H9 (cell line): ENCODE results near the gene SCRG1. TPM values are rescaled to one million over a fixed set of nuclear protein-coding genes. Genes with fewer than 3 reads are reported as not detected.

Source experiments
- DNase-seq: peaks from one replicate; pipeline ENCODE4 v3.0.0-alpha.2; 2017
- H2AFZ ChIP-seq: one replicate; pipeline ENCODE4 v1.6.1; 2013; ENCODE audit warnings: mild to moderate bottlenecking, low read length, control low read depth, moderate library complexity
- H2AK5ac ChIP-seq: 2 replicates; pipeline ENCODE4 v1.6.1; 2013; ENCODE audit warnings: low read length, control low read depth, mixed read lengths; ENCODE audit not compliant: insufficient read length
- H2BK120ac ChIP-seq: one replicate; pipeline ENCODE4 v1.6.1; 2013; ENCODE audit warnings: low read depth, mild to moderate bottlenecking, low read length, control low read depth, inconsistent platforms; ENCODE audit not compliant: poor library complexity, severe bottlenecking
- H2BK12ac ChIP-seq: 2 replicates; pipeline ENCODE4 v1.6.1; 2013; ENCODE audit warnings: low read length, control low read depth, mixed read lengths, low read depth; ENCODE audit not compliant: insufficient read length
- H2BK15ac ChIP-seq: 2 replicates; pipeline ENCODE4 v1.6.1; 2013; ENCODE audit warnings: low read depth, low read length, control low read depth
- H2BK20ac ChIP-seq: one replicate; pipeline ENCODE4 v1.6.1; 2013; ENCODE audit warnings: low read depth, mild to moderate bottlenecking, low read length, control low read depth, inconsistent platforms; ENCODE audit not compliant: poor library complexity, severe bottlenecking
- H2BK5ac ChIP-seq: 2 replicates; pipeline ENCODE4 v1.6.1; 2013; ENCODE audit warnings: low read length, control low read depth, mixed read lengths; ENCODE audit not compliant: insufficient read length
- H3K14ac ChIP-seq: 2 replicates; pipeline ENCODE4 v1.6.1; 2013; ENCODE audit warnings: low read length, control low read depth; ENCODE audit not compliant: insufficient read depth
- H3K18ac ChIP-seq: 2 replicates; pipeline ENCODE4 v1.6.1; 2013; ENCODE audit warnings: low read depth, mild to moderate bottlenecking, mixed read lengths, low read length, control low read depth; ENCODE audit not compliant: insufficient read length
- H3K23ac ChIP-seq: 2 replicates; pipeline ENCODE4 v1.6.1; 2013; ENCODE audit warnings: low read length, control low read depth, mixed read lengths, low read depth; ENCODE audit not compliant: insufficient read length
- H3K23me2 ChIP-seq: 2 replicates; pipeline ENCODE4 v1.6.1; 2013; ENCODE audit warnings: low read depth, mild to moderate bottlenecking, mixed read lengths, low read length, control low read depth; ENCODE audit not compliant: insufficient read length, poor library complexity, severe bottlenecking
- H3K27ac ChIP-seq: 2 replicates; pipeline ENCODE4 v1.5.1; 2013; ENCODE audit warnings: low read length, control low read depth, mixed read lengths, low read depth; ENCODE audit not compliant: insufficient read length
- H3K27me3 ChIP-seq: 2 replicates; pipeline ENCODE4 v1.6.1; 2013; ENCODE audit warnings: low read length, control low read depth, inconsistent platforms; ENCODE audit not compliant: insufficient read depth
- H3K4ac ChIP-seq: 2 replicates; pipeline ENCODE4 v1.6.1; 2013; ENCODE audit warnings: low read depth, mild to moderate bottlenecking, control low read depth, inconsistent platforms, low read length, moderate library complexity
- H3K4me1 ChIP-seq: 2 replicates; pipeline ENCODE4 v1.6.1; 2013; ENCODE audit warnings: low read length, control low read depth, inconsistent platforms; ENCODE audit not compliant: insufficient read depth
- H3K4me2 ChIP-seq: 2 replicates; pipeline ENCODE4 v1.6.1; 2013; ENCODE audit warnings: low read length, control low read depth, mixed read lengths; ENCODE audit not compliant: insufficient read length, insufficient read depth
- H3K56ac ChIP-seq: 2 replicates; pipeline ENCODE4 v1.6.1; 2013; ENCODE audit warnings: low read depth, mild to moderate bottlenecking, mixed read lengths, low read length, control low read depth; ENCODE audit not compliant: insufficient read length
- H3K79me1 ChIP-seq: 2 replicates; pipeline ENCODE4 v1.6.1; 2013; ENCODE audit warnings: low read depth, mild to moderate bottlenecking, moderate library complexity, low read length, control low read depth, inconsistent platforms; ENCODE audit not compliant: insufficient read depth, poor library complexity, severe bottlenecking
- H3K79me2 ChIP-seq: 2 replicates; pipeline ENCODE4 v1.6.1; 2013; ENCODE audit warnings: low read length, control low read depth, inconsistent platforms; ENCODE audit not compliant: insufficient read depth
- H3K9ac ChIP-seq: 2 replicates; pipeline ENCODE4 v1.6.1; 2013; ENCODE audit warnings: low read length, control low read depth, mixed read lengths; ENCODE audit not compliant: insufficient read length; ENCODE audit errors: extremely low read depth
- H3K9me3 ChIP-seq: one replicate; pipeline ENCODE4 v1.6.1; 2013; ENCODE audit warnings: low read depth, low read length, inconsistent platforms; ENCODE audit not compliant: control insufficient read depth
- H3T11ph ChIP-seq: one replicate; pipeline ENCODE4 v1.6.1; 2013; ENCODE audit warnings: mild to moderate bottlenecking, low read length, control low read depth, inconsistent platforms
- H4K20me1 ChIP-seq: one replicate; pipeline ENCODE4 v1.6.1; 2013; ENCODE audit not compliant: control insufficient read depth, insufficient read length, insufficient read depth
- H4K5ac ChIP-seq: 2 replicates; pipeline ENCODE4 v1.6.1; 2013; ENCODE audit warnings: low read depth, mild to moderate bottlenecking, mixed read lengths, low read length, control low read depth; ENCODE audit not compliant: insufficient read length
- H4K8ac ChIP-seq: replicated peaks from 2 replicates; pipeline ENCODE4 v1.6.1; 2013; ENCODE audit warnings: low read length, control low read depth, mixed read lengths, low read depth; ENCODE audit not compliant: insufficient read length
- H4K91ac ChIP-seq: 2 replicates; pipeline ENCODE4 v1.6.1; 2013; ENCODE audit warnings: low read depth, mild to moderate bottlenecking, moderate library complexity, mixed read lengths, low read length, control low read depth; ENCODE audit not compliant: insufficient read length
- H3K27ac Mint-ChIP-seq, 3 experiments: 2 replicates in 2 of 3; 3 replicates in 1 of 3; pipeline ENCODE4 v1.8.0; 2020 to 2021; ENCODE audit warnings: mixed read lengths in 3 of 3, mild to moderate bottlenecking in 1 of 3, moderate library complexity in 1 of 3
- H3K27me3 Mint-ChIP-seq: 2 replicates; pipeline ENCODE4 v1.8.0; 2021; ENCODE audit warnings: low read depth, mild to moderate bottlenecking, moderate library complexity, mixed read lengths
- H3K36me3 Mint-ChIP-seq, 3 experiments: 2 replicates in 2 of 3; 3 replicates in 1 of 3; pipeline ENCODE4 v1.8.0; 2020 to 2021; ENCODE audit warnings: low read depth in 3 of 3, mixed read lengths in 3 of 3; ENCODE audit not compliant: insufficient read depth in 1 of 3
- H3K4me1 Mint-ChIP-seq, 2 experiments: 2 replicates each; pipeline ENCODE4 v1.8.0; 2020; ENCODE audit warnings: mixed read lengths in 2 of 2
- H3K4me3 Mint-ChIP-seq, 2 experiments: 2 replicates in 1 of 2; 3 replicates in 1 of 2; pipeline ENCODE4 v1.8.0; 2020 to 2021; ENCODE audit warnings: mild to moderate bottlenecking in 2 of 2, mixed read lengths in 2 of 2, moderate library complexity in 1 of 2
- H3K9me3 Mint-ChIP-seq, 2 experiments: 2 replicates in 1 of 2; 3 replicates in 1 of 2; pipeline ENCODE4 v1.8.0; 2020; ENCODE audit warnings: mild to moderate bottlenecking in 2 of 2, mixed read lengths in 2 of 2, moderate library complexity in 1 of 2
- WGBS: extraction: QIAGEN DNeasy Blood & Tissue Kit; methylation state at CpG from one replicate; pipeline ENCODE4 v1.1.7; 2013; ENCODE audit warnings: missing lambda C conversion rate, low lambda C conversion rate, mixed read lengths; ENCODE audit not compliant: insufficient read length; ENCODE audit errors: extremely low coverage; 5-methylcytosine and 5-hydroxymethylcytosine counted together
- total RNA-seq: library from RNA; stranded (reverse); gene quantifications from 2 replicates; pipeline ENCODE4 v1.2.1, GENCODE V29; 2021
- TF ChIP-seq, protein P1 (sequence below): fragments of 200-600 bp; sonication (generic); conservative IDR thresholded peaks from 3 replicates; pipeline ENCODE4 v1.8.0; 2021; ENCODE audit warnings: antibody characterized with exemption, mild to moderate bottlenecking

Gene SCRG1
- total RNA-seq, 1 experiment from 2014 or later = not detected

GRCh38 chr4:173374588-173374987 lies 24.3 kb downstream of the SCRG1 start:
- H3K9me3 ChIP-seq = no peaks in the 10 kb centered on the region
- no peak overlapping the region for H3K27ac ChIP-seq
- H3K23ac ChIP-seq = no peak overlapping the region
- Mint-ChIP-seq H3K4me3 (no peak overlapping the region), H3K36me3 (peaks cover 11 to 15% (median 14%) of the 10 kb centered on the region in 3 experiments), H3K27ac (no peak overlapping the region), H3K27me3 (no peaks in the 10 kb centered on the region), H3K4me1 (peaks cover 13 to 16% of the 10 kb centered on the region in 2 experiments), H3K9me3 (no peaks in the 10 kb centered on the region)
- no peaks in the 10 kb centered on the region for H3K4me1 ChIP-seq
- TF ChIP-seq, protein P1, sequence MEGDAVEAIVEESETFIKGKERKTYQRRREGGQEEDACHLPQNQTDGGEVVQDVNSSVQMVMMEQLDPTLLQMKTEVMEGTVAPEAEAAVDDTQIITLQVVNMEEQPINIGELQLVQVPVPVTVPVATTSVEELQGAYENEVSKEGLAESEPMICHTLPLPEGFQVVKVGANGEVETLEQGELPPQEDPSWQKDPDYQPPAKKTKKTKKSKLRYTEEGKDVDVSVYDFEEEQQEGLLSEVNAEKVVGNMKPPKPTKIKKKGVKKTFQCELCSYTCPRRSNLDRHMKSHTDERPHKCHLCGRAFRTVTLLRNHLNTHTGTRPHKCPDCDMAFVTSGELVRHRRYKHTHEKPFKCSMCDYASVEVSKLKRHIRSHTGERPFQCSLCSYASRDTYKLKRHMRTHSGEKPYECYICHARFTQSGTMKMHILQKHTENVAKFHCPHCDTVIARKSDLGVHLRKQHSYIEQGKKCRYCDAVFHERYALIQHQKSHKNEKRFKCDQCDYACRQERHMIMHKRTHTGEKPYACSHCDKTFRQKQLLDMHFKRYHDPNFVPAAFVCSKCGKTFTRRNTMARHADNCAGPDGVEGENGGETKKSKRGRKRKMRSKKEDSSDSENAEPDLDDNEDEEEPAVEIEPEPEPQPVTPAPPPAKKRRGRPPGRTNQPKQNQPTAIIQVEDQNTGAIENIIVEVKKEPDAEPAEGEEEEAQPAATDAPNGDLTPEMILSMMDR = no peak
- H3K14ac ChIP-seq = no peak overlapping the region
- H3K9ac ChIP-seq = no peak overlapping the region
- no peak overlapping the region for H4K91ac ChIP-seq
- no peak overlapping the region for H3K4ac ChIP-seq
- H2BK12ac ChIP-seq = no peak overlapping the region
- no peak overlapping the region for H2BK5ac ChIP-seq
- H3K23me2 ChIP-seq = peaks cover 5% of the 10 kb centered on the region
- H3K18ac ChIP-seq = no peak overlapping the region
- no peak overlapping the region for H4K5ac ChIP-seq
- DNase-seq = no peak
- no peak overlapping the region for H2AK5ac ChIP-seq
- H3T11ph ChIP-seq = no peak overlapping the region
- no peaks in the 10 kb centered on the region for H3K79me1 ChIP-seq
- H3K4me2 ChIP-seq = no peak overlapping the region
- no peak overlapping the region for H3K56ac ChIP-seq
- H2BK20ac ChIP-seq = no peak overlapping the region
- no peak overlapping the region for H2AFZ ChIP-seq
- no peaks in the 10 kb centered on the region for H3K79me2 ChIP-seq
- no peak overlapping the region for H4K8ac ChIP-seq
- no CpG with 5 or more reads among the region's 2 CpGs for WGBS
- H2BK15ac ChIP-seq = no peak overlapping the region
- no peaks in the 10 kb centered on the region for H4K20me1 ChIP-seq
- H3K27me3 ChIP-seq = no peaks in the 10 kb centered on the region
- no peak overlapping the region for H2BK120ac ChIP-seq
